ENCODE results near the gene MXI1. TPM values are rescaled to one million over a fixed set of nuclear protein-coding genes. Genes with fewer than 3 reads are reported as not detected.

The MXI1 gene
- total RNA-seq, 4 donors from 2014 or later, result 58.2 to 100 (median 82.2) TPM

- no peak for TF ChIP-seq CTCF (IDR thresholded peaks at IDR 0.05; ENCODE audit: low read depth)
Observed at GRCh38 chr10:110233846-110234245, 26.4 kb downstream of the MXI1 start.

GRCh38 chr10:110237894-110238480, 30.6 kb downstream of the MXI1 start:
- no peak for TF ChIP-seq CTCF (IDR thresholded peaks at IDR 0.05; ENCODE audit: low read depth)

- no peak for TF ChIP-seq CTCF (IDR thresholded peaks at IDR 0.05; ENCODE audit: low read depth)
Observed at GRCh38 chr10:110239892-110240291, 32.5 kb downstream of the MXI1 start.

- no peak for TF ChIP-seq CTCF (IDR thresholded peaks at IDR 0.05; ENCODE audit: low read depth)
Observed at GRCh38 chr10:110241407-110241806, 34.0 kb downstream of the MXI1 start.

- no peak for TF ChIP-seq CTCF (IDR thresholded peaks at IDR 0.05; ENCODE audit: low read depth)
Observed at GRCh38 chr10:110241841-110242240, 34.4 kb downstream of the MXI1 start.

- no peak for TF ChIP-seq CTCF (IDR thresholded peaks at IDR 0.05; ENCODE audit: low read depth)
Observed at GRCh38 chr10:110242511-110242910, 35.1 kb downstream of the MXI1 start.

GRCh38 chr10:110244550-110244949, 37.1 kb downstream of the MXI1 start:
- TF ChIP-seq CTCF (IDR thresholded peaks at IDR 0.05; ENCODE audit: low read depth), result no peak
